GM18502 (cell line): Measurements from ENCODE around the gene ZSCAN10.

ENCODE experiments used
- ATAC-seq: cut with Tn5 transposase; IDR thresholded peaks from one replicate; pipeline ENCODE4 v1.9.1; 2021; ENCODE audit warnings: mild to moderate bottlenecking; ENCODE audit not compliant: unreplicated experiment, poor library complexity

The ZSCAN10 gene

GRCh38 chr16:3112058-3112880 is 13.2 kb upstream of the ZSCAN10 start, which contains the start of gene ZNF205:
TSS of gene ZNF205 (plus strand) at chr16:3112586. CDS start at chr16:3113431, 845 bp downstream.
- ATAC-seq, result no peak

- peak; percentile 88 for ATAC-seq
Measured at GRCh38 chr16:3106205-3106928, 7.3 kb upstream of the ZSCAN10 start.

- ATAC-seq, result no peak
Measured at GRCh38 chr16:3101841-3102470, 2.9 kb upstream of the ZSCAN10 start.

- no peak for ATAC-seq
Measured at GRCh38 chr16:3101018-3101840, 2.1 kb upstream of the ZSCAN10 start.

GRCh38 chr16:3099732-3100499 is 822 bp upstream of the ZSCAN10 start:
- peak; percentile 54 for ATAC-seq

- ATAC-seq, result no peak
Measured at GRCh38 chr16:3099395-3099731, 269 bp upstream of the ZSCAN10 start.

- no peak for ATAC-seq
Measured at GRCh38 chr16:3097266-3097665, 1.8 kb downstream of the ZSCAN10 start.

GRCh38 chr16:3096362-3096761 is 2.7 kb downstream of the ZSCAN10 start:
- no peak for ATAC-seq

GRCh38 chr16:3095869-3096268 is 3.2 kb downstream of the ZSCAN10 start:
- peak; percentile 65 for ATAC-seq

GRCh38 chr16:3094289-3095027 is 4.6 kb downstream of the ZSCAN10 start:
- no peak for ATAC-seq

- ATAC-seq, result no peak
Measured at GRCh38 chr16:3092501-3092941, 6.6 kb downstream of the ZSCAN10 start.

- no peak for ATAC-seq
Measured at GRCh38 chr16:3091551-3091950, 7.5 kb downstream of the ZSCAN10 start.

- ATAC-seq, result no peak
Measured at GRCh38 chr16:3089717-3090592, 9.1 kb downstream of the ZSCAN10 start.

GRCh38 chr16:3088925-3089716 is 10.0 kb downstream of the ZSCAN10 start:
- ATAC-seq, result no peak

- ATAC-seq, result no peak
Measured at GRCh38 chr16:3088450-3088849, 10.6 kb downstream of the ZSCAN10 start.

GRCh38 chr16:3087243-3088235 is 11.6 kb downstream of the ZSCAN10 start:
- no peak for ATAC-seq
